ENCODE data around the gene RARA.

Gene RARA

DNA sequence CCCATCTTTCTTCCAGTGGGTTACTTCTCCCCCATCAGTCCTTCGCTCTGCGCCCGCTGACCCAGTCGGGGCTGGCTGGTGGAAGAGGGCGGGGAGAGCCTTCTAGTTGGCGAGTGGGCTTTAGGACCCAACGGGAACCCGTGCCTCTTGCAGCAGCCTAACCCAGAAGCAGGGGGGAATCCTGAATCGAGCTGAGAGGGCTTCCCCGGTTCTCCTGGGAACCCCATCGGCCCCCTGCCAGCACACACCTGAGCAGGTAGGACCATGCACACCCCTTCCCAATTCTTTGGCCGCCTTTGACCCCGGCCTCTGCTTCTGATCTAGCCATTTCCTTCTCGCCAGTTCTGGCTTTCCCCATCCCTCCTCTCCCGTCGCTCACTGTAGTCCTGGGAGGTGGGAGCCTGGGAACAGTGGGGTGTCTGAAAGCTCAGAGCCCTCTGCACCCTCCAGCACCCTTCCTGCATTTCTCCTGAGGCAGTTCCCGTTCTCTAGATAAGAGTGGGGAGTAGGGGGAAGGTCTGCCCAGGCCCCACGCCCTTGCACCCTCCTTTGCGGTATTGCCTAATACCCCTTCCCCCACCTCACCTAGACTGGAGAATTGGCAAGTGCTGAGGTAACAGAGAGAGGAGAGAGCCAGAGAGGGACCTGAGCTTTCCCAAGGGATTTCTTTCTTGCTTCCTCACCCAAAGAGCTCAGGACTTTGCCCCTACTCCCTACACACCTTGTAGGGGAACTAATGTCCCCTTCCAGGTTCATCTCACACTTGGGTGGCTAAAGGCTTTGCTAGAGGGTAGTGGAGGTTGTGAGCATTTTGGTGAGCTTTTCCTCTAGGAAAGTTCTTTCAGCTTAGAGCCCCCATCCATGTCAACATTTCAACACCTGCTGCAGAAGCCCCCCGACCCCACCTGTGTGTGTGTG is at the start of gene RARA:
TSS of gene RARA (plus strand) at position 150 of the 918 bp plus-strand sequence. CDS start 22,039 bp downstream, outside the sequence.
- DNase-seq (ENCODE audit: low read depth), result peak; percentile 54
- peak within 1 kb of the TSS; percentile 35 for H3K4me3 ChIP-seq (ENCODE audit: low read depth, low read length)
- TF ChIP-seq, protein P1, sequence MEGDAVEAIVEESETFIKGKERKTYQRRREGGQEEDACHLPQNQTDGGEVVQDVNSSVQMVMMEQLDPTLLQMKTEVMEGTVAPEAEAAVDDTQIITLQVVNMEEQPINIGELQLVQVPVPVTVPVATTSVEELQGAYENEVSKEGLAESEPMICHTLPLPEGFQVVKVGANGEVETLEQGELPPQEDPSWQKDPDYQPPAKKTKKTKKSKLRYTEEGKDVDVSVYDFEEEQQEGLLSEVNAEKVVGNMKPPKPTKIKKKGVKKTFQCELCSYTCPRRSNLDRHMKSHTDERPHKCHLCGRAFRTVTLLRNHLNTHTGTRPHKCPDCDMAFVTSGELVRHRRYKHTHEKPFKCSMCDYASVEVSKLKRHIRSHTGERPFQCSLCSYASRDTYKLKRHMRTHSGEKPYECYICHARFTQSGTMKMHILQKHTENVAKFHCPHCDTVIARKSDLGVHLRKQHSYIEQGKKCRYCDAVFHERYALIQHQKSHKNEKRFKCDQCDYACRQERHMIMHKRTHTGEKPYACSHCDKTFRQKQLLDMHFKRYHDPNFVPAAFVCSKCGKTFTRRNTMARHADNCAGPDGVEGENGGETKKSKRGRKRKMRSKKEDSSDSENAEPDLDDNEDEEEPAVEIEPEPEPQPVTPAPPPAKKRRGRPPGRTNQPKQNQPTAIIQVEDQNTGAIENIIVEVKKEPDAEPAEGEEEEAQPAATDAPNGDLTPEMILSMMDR (IDR thresholded peaks at IDR 0.05; ENCODE audit: insufficient read depth, low read depth, low read length, missing control alignments), result no peak

DNA sequence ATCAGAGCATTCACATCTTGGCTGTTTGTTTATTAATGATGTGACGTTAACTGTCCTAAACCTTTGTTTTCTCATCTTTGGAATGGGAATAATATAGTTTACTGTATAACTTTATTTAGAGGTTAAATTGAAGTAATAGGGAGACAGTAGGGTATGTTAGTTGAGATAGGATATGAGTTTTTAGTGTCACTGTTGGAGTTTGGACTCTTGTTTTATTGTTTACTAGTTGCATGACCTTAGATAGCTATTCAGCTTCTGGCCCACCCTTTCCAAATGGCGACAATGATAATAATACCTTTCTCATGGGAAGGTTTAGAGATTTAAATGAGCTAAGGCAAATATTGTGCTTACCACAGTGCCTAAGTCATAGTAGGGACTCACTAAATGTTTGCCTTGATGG is 49.5 kb upstream of the RARA start:
- no peak overlapping the region for H3K4me3 ChIP-seq (ENCODE audit: low read depth, low read length)
- no peak for DNase-seq (ENCODE audit: low read depth)
- TF ChIP-seq, protein P1 (IDR thresholded peaks at IDR 0.05; ENCODE audit: insufficient read depth, low read depth, low read length, missing control alignments), result no peak

DNA sequence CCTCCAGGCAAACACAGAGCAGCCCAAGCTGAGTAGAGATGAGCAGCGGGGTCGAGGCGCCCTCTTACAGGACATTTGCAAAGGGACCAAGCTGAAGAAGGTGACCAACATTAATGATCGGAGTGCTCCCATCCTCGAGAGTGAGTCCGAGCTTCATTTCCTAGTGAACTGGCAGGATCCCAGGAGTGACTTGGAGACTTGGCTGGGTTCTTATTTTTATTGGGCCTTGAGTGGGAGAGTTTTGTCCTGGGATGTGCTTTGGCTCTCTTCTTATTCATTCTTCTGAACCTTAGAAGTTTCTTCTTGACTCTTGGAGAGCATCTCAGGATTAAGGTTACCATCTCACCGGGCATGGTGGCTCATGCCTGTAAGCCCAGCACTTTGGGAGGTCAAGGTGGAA is 48.5 kb upstream of the RARA start:
- TF ChIP-seq, protein P1 (IDR thresholded peaks at IDR 0.05; ENCODE audit: insufficient read depth, low read depth, low read length, missing control alignments), result no peak
- DNase-seq (ENCODE audit: low read depth), result no peak
- no peak overlapping the region for H3K4me3 ChIP-seq (ENCODE audit: low read depth, low read length)

DNA sequence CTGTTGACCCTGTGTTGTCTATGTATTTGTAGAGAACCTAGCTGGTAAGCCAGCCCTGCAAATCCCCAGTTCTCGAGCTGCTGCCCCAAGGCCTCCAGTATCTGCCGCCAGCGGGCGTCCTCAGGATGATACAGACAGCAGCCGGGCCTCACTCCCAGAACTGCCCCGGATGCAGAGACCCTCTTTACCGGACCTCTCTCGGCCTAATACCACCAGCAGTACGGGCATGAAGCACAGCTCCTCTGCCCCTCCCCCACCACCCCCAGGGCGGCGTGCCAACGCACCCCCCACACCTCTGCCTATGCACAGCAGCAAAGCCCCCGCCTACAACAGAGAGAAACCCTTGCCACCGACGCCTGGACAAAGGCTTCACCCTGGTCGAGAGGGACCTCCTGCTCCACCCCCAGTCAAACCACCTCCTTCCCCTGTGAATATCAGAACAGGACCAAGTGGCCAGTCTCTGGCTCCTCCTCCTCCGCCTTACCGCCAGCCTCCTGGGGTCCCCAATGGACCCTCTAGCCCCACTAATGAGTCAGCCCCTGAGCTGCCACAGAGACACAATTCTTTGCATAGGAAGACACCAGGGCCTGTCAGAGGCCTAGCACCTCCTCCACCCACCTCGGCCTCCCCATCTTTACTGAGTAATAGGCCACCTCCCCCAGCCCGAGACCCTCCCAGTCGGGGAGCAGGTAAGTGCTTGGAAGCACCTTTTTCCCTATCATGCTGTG is 44.4 kb upstream of the RARA start:
- TF ChIP-seq, protein P1 (IDR thresholded peaks at IDR 0.05; ENCODE audit: insufficient read depth, low read depth, low read length, missing control alignments), result no peak
- no peak for DNase-seq (ENCODE audit: low read depth)
- no peak overlapping the region for H3K4me3 ChIP-seq (ENCODE audit: low read depth, low read length)

DNA sequence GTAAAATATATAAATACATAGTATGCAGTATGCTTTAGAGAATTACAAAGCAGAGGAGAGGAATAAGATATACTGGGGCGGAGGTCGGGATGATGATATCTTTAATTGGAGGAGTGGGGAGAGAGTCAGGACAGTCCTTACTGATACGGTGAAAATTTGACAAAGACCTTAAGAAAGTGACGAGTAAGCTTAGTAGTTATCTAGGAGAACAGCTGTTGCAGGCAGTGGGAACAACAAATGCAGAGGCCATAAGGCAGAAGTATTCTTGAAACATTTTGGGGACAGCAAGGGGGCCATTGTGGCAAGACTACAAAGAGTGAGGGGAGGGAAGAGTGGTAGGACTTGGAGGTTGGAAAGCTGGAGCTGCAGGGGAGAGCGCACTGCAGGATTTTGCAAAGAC is 43.6 kb upstream of the RARA start:
- TF ChIP-seq, protein P1 (IDR thresholded peaks at IDR 0.05; ENCODE audit: insufficient read depth, low read depth, low read length, missing control alignments), result no peak
- DNase-seq (ENCODE audit: low read depth), result no peak
- H3K4me3 ChIP-seq (ENCODE audit: low read depth, low read length), result no peak overlapping the region

DNA sequence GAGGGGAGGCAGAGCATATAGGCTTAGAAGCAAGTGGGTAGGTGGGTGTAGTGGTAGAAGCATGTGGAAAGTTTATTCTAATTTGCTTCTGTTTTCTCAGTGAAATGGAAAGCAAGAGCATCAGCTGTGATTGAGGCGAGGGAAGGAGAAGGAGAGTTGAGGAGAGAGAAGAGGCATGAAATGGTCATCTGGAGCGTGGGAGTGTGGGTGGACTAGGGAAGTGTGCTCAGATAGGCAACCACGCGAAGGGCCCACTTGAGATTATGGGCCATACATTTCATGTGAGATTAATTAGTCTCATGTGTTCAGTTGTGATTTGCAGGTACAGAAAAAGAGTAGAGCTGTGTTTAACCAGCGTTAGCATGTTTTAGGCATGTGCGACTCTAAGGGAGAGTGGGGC is 42.1 kb upstream of the RARA start:
- DNase-seq (ENCODE audit: low read depth), result no peak
- TF ChIP-seq, protein P1 (IDR thresholded peaks at IDR 0.05; ENCODE audit: insufficient read depth, low read depth, low read length, missing control alignments), result no peak
- H3K4me3 ChIP-seq (ENCODE audit: low read depth, low read length), result no peak overlapping the region

Data from GM12865 (cell line).